Epithelial cell of prostate (primary cell): ENCODE data around the gene ZFHX3.

Experiments
- DNase-seq: peaks from one replicate; pipeline ENCODE4 v3.0.0-alpha.2; 2011; ENCODE audit warnings: low read depth, low spot score
- H3K27ac ChIP-seq: fragments of 450-650 bp; 2 replicates; pipeline ENCODE4 v1.5.1; 2017; ENCODE audit warnings: mild to moderate bottlenecking

ZFHX3 gene

GRCh38 chr16:72793017-72793416 lies 254.9 kb downstream of the ZFHX3 start:
- no peak for DNase-seq

GRCh38 chr16:72791786-72792185 lies 256.1 kb downstream of the ZFHX3 start:
- H3K27ac ChIP-seq = no peak overlapping the region

More at GRCh38 chr16:72793017-72793416, 254.9 kb downstream of the ZFHX3 start:
- no peak overlapping the region for H3K27ac ChIP-seq

DNA sequence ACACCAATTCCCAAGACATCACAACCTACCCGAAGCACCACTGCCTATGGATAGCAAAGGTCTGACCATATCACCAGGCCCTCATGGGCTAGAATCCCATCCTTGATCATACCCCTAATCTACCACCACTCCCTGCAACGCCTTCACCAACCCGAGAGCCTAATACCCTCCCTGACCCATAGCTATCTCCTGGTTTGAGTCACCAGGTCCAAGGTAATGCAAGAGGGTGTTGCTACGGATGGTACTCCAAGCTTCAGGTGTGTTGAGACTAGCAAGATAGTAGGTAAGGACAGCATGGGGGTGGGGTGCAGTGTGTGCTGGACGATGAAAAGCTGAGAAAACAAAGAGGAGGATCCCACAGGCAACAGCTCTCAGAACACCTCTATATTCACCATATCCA lies 258.0 kb downstream of the ZFHX3 start:
- H3K27ac ChIP-seq = no peak overlapping the region
- DNase-seq = no peak

More at GRCh38 chr16:72791786-72792185, 256.1 kb downstream of the ZFHX3 start:
- DNase-seq = no peak

DNA sequence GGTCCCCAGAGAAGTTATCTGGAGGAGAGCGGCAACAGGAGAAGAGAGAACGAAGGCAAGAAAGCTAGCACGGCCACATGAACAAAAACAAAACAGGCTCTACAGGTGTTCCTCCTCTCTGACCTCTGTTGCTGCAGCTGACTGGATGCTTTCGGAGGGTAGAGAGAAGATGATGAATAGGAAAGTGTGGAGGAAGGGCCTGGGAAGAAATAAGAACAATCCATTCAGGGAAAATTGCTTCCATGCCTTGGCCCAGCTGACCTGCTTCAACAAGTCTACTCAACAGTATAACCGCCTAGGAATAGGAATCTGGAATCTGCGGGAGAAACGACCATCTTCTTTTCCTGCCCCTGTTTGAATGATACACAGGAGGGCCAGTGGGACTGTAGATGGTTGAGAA lies 258.5 kb downstream of the ZFHX3 start:
- no peak overlapping the region for H3K27ac ChIP-seq
- DNase-seq = no peak

GRCh38 chr16:72788269-72788809 lies 259.6 kb downstream of the ZFHX3 start:
- no peak overlapping the region for H3K27ac ChIP-seq
- no peak for DNase-seq

- peak; percentile 59 for DNase-seq
- H3K27ac ChIP-seq = peak overlapping the region; percentile 43
These were observed 260.2 kb downstream of the ZFHX3 start for GRCh38 chr16:72787514-72788268.

GRCh38 chr16:72787130-72787513 lies 260.8 kb downstream of the ZFHX3 start:
- H3K27ac ChIP-seq = peak overlapping the region; percentile 43
- DNase-seq = no peak

DNA sequence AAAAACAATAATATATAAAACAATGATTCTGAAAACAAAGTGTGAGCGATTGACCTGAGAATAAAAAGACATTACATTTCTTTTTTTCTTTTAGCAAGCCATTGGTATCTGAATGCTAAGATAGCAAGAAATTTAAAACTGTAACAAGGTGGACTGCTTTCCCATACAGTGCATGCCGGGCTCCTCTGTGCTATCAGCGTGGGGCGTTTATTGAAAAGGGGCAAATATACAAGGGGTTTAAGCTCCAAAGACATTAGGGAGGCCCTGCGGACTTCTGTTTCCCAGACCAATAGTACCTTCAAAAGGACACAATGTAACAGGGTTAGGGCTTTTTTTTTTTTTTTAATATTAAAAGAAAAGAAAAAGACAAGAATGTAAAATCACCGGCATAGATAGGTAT lies 261.3 kb downstream of the ZFHX3 start:
- no peak for DNase-seq
- no peak overlapping the region for H3K27ac ChIP-seq

- H3K27ac ChIP-seq = no peak overlapping the region
- DNase-seq = no peak
These were observed 262.0 kb downstream of the ZFHX3 start for GRCh38 chr16:72785886-72786285.

DNA sequence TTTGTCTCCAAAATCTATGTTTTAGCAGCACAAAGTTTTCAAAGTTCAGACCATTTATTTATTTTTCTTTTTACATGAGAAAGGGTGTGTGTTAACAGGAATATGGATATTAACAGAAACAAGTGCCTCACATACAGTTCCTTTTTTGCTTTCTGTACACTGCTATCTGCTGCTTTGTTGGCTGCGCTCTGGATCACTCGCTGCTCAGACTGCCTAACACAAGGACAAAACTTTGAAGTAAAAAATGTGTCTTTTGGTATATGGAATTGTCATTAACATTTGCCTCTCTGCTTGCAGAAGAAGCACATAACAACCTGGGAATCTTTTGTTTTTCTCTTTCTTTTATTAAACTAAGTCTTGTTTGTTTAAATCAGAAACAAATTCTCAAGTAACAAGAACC lies 262.8 kb downstream of the ZFHX3 start:
- no peak overlapping the region for H3K27ac ChIP-seq
- DNase-seq = no peak

DNA sequence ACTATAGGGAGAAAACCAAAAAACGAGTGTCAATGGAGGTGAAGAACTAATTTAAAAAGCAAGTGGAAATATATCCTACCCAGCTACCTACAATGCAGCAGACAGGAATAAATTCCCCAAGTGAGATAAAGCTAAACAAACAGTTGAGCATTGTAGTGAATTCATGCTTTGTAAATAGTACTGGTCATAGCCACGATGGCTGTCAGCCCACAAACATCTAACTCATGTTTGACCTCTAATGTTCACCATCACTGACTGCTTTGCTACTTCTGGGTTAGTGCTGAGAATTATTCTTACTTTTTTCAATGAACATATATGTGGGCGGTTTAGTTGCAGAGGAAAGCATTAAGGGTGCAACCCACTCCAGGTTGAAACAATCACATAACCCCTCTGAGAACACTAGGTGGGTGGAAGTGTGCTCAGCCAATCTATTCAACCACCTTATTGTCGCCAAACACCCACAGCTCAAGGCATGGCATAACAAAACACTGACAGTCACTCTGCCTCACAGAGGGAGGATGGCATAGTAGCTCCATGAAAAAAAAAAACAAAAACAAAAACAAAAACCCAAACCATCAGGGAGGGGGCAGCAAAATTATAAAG lies 264.1 kb downstream of the ZFHX3 start:
- H3K27ac ChIP-seq = no peak overlapping the region
- no peak for DNase-seq

DNA sequence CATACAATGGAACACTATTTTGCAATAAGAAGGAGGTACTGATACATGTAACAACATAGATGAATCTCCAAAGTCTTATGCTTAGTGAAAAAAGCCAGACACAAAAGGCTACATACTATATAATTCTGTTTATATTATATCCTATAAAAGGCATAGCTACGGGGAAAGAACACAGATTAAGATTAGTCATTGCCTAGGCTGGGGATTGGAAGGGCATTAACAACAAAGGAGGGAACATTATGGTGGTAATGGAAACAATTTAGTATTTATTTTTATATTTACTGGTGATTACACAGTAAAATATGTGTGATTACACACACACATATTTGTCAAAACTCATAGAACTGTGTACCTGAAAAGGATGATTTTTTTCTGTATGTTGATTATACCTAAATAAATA lies 278.1 kb downstream of the ZFHX3 start:
- H3K27ac ChIP-seq = no peak overlapping the region
- DNase-seq = no peak

DNA sequence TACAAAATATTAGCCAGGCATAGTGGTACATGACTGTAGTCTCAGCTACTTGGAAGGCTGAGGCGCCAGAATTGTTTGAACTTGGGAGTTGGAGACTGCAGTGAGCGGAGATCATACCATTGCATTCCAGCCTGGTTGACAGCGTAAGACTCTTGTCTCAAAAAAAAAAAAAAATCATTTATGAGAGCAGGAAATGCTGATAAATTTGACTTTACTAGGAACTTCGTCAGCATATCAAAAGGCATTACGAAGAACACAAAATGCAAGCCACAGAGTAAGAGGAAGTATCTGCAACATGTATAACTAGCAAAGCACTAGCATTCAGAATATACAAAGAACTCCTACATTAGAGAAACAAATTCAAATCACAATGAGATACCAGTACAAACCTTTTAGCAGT lies 279.3 kb downstream of the ZFHX3 start:
- no peak for DNase-seq
- H3K27ac ChIP-seq = no peak overlapping the region

GRCh38 chr16:72766506-72766905 lies 281.4 kb downstream of the ZFHX3 start:
- no peak for DNase-seq
- H3K27ac ChIP-seq = no peak overlapping the region

- DNase-seq = no peak
- no peak overlapping the region for H3K27ac ChIP-seq
These were observed 283.8 kb downstream of the ZFHX3 start for GRCh38 chr16:72764015-72764654.

- no peak overlapping the region for H3K27ac ChIP-seq
- DNase-seq = no peak
These were observed 287.3 kb downstream of the ZFHX3 start for GRCh38 chr16:72760581-72760980.

DNA sequence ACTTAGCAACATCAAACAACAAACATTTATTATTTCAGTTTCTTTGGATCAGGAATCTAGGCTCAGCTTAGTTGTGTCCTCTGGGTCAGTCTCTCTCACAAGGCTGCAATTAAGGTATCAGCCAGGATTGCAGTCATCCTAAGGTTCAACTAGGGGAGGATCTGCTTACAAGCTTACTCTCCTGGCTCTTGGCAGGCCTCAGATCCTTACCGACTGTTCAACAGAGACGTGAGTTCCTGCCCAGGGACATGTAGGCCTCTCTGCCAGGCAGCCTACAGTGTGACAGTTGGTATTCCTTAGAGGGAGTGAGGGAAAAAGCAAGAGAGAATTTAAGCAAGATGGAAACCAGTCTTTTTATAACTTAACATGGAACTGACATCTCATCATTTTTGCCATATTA lies 294.0 kb downstream of the ZFHX3 start:
- no peak for DNase-seq
- H3K27ac ChIP-seq = no peak overlapping the region

DNA sequence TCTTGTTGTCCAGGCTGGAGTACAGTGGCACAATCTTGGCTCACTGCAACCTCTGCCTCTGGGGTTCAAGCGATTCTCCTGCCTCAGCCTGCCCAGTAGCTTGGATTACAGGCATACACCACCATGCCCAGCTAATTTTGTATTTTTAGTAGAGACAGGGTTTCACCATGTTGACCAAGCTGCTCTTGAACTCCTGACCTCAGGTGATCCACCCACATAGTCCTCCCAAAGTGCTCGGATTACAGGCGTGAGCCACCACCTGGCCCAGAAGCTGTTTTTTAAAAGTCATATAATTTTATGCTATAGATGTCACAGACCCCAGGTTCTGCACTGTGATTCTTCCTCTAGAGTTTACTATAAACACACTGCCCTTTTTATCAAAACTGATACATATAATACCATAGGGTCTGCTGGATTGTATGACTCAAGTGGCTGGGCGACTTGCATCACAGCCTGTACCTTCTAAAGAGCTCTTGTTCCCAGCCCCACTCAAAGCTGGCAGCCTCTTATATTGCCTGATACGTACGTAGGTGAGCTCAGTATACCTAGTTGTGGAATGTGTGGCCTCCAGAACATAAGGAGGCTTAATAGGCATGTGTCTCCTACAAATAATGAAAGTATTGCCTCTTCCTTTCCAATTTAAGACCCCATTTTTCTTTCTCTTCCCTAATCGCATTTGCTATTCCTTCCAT lies 295.8 kb downstream of the ZFHX3 start:
- no peak overlapping the region for H3K27ac ChIP-seq
- DNase-seq = no peak

DNA sequence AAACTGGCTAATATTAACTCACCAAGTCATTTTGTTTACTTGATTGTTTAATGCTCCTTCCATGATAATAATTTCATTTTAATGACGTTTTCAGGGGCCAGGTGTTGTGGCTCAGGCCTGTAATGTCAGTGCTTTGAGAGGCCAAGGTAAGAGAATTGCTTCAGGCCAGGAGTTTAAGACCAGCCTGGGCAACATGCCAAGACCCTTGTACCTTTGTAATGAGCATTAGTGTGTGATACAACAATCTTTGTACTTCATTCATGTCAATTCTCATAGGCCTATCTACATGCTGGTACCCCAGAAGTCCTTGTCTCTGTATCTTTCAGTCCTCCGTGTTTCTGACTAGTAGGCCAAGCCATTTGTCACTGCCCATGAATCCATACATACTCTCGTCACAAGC lies 296.9 kb downstream of the ZFHX3 start:
- DNase-seq = no peak
- no peak overlapping the region for H3K27ac ChIP-seq

GRCh38 chr16:72749091-72749490 lies 298.8 kb downstream of the ZFHX3 start:
- no peak overlapping the region for H3K27ac ChIP-seq
- DNase-seq = no peak
